ENCODE results near the gene METTL13.
"Not testable (repeated sequence)": the region's sequence is repeated elsewhere in the genome, so short reads cannot be mapped to it uniquely, and the experiment has no call there.

METTL13 gene

DNA sequence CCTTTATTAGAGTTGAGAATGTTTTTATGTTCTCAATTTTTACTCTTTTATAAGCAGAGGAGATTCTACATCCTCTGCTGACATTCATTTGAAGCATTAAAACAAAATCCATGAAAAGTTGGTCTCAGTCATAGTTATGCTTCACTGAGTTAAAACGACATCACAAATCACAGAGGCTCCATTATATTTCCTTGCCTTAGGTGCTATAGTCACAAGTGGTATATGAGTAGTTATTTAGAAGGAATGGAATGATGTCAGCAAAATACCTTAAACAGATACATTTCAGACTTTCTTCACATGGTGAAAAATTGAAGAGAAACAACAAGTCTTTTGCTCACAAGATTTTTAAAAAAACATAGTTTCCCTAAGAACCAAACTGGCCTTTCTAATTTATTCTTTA lies 11.7 kb upstream of the METTL13 start:
- DNase-seq (ENCODE audit: low spot score) = no peak

DNA sequence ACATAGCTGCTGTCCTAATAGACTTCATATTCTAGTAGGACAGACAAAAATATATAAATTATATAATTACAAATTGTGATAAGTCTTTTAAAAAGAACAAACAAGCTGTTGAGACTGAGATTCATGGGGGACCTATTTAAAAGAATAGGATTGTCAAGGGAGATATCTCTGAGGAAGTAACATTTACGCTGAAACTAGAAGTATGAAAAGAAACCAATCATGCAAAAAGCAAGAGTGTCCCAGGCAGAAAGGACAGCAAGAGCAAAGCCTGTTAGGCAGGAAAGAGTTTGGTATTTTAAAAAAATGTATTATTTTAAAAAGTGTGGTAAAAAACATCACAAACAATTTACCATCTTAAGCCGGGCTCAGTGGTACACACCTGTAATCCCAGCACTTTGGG lies 9.1 kb upstream of the METTL13 start:
- no peak for DNase-seq (ENCODE audit: low spot score)

DNA sequence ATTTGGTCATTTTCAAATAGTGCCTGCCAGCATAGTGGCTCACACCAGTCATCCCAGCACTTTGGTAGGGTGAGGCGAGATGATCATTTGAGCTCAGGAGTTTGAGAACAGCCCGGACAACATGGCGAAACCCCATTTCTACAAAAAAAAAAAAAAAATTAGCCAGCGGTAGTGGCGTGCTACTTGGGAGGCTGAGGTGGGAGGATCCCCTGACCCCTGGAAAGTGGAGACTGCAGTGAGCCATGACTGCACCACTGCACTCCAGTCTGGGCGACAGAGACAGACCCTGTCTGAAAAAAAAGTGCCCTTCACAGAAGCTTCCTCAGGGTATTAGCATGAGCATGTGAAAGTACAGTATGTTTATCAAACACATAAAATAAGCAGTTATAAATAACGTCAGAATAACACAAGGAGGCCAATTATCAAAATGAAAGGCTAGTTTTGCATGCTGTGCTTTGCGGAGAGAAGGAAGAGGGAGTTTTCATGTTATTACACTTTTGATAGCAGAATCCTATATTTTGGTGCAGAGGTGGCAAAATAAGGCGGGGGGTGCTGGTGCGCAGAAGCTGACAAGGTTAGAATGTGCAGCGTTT lies 781 bp upstream of the METTL13 start:
- DNase-seq (ENCODE audit: low spot score) = no peak

DNA sequence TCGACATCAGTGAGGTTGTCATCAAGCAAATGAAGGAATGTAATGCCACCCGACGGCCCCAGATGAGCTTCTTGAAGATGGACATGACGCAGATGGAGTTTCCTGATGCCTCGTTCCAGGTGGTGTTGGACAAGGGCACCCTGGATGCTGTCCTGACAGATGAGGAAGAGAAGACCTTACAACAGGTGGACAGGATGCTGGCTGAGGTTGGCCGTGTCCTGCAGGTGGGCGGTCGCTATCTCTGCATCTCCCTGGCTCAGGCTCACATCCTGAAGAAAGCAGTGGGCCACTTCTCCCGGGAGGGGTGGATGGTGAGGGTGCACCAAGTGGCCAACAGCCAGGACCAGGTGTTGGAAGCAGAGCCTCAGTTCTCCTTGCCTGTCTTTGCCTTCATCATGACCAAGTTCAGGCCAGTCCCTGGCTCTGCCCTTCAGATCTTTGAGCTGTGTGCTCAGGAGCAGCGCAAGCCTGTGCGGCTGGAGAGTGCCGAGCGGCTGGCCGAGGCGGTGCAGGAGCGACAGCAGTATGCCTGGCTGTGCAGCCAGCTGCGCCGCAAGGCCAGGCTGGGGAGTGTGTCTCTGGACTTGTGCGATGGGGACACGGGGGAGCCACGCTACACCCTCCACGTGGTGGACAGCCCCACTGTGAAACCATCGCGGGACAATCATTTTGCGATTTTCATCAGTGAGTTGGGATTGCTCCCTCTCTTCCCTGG lies 2.5 kb downstream of the METTL13 start:
- DNase-seq (ENCODE audit: low spot score) = no peak

DNA sequence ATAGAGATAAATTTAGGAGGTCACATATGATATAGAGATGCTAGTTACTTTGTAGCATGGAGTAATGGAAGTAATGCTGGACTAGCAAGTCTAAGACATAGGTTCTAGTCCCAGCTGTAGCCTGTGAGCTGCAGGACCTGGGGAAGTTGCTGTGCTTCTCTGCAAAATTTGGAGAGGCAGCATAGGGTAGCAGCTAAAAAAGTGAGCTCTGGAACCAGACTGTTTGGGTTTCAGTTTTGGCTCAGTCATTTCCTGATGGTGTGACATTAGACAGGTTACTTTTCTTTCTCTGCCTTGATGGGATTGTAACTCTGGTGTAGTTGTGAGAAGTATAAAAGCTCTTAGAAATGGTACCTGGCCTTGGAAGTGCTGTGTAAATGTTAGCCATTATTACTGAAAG lies 3.3 kb downstream of the METTL13 start:
- no peak for DNase-seq (ENCODE audit: low spot score)

DNA sequence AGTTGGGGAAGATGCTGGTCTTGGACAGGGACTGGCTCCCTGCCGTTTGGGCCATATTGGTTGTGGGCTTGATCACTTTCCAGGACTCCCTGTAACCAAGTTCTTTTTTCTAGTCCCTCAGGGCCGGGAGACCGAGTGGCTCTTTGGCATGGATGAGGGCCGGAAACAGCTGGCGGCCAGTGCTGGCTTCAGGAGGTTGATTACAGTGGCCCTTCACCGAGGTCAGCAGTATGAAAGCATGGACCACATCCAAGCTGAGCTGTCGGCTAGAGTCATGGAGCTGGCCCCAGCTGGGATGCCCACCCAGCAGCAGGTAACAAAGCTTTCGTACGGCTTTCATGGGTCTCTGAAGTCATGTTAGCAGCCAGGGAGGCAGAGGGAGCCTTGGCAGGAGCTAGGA lies 4.3 kb downstream of the METTL13 start:
- no peak for DNase-seq (ENCODE audit: low spot score)

DNA sequence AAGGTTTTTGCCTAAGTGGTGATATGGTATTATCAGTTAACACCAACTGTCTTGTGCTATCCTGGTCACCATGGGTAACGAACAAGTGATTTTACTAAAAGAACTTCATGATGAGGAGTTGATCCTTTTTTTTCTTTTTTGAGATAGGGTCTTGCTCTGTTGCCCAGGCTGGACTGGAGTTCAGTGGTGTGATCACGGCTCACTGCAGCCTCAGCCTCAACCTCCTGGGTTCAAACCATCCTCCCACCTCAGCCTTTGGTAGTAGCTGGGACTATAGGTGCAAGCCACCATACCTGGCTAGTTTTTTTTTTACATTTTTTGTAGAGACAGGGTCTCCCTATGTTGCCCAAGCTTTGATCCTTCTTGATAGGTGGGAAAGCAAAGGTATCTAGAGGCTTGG lies 5.1 kb downstream of the METTL13 start:
- DNase-seq (ENCODE audit: low spot score) = no peak

DNA sequence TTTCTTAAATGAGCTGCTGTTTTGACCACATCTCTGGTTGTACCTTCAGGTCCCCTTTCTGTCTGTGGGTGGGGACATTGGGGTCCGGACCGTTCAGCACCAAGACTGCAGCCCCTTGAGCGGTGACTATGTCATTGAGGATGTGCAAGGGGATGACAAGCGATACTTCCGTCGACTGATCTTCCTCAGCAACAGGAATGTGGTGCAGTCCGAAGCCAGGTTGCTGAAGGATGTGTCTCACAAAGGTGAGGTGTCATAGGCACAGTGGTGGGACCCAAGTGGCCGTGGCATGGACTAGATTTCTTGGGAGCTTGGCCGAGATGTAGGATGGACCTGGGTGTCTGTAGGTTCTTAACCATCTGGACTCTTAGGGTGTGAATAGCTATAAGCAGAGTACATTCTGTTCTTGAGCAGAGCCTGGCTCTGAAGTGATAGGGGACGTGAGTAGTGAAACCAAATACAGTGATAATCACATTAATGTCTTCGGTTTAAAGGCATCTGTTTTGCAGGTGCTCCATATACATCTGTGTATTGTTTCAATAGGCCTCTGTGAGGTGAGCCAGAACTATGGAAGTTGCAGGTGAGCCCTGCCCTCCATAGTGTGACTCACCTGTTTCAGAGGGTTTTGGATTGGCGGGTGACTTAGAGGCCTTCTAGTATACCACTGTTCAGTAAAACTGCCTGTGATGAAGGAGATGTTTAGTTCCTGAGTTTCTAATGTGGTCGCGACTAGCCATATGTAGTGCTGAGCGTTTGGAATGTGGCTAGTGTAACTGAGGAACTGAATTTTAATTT lies 6.4 kb downstream of the METTL13 start:
- no peak for DNase-seq (ENCODE audit: low spot score)

DNA sequence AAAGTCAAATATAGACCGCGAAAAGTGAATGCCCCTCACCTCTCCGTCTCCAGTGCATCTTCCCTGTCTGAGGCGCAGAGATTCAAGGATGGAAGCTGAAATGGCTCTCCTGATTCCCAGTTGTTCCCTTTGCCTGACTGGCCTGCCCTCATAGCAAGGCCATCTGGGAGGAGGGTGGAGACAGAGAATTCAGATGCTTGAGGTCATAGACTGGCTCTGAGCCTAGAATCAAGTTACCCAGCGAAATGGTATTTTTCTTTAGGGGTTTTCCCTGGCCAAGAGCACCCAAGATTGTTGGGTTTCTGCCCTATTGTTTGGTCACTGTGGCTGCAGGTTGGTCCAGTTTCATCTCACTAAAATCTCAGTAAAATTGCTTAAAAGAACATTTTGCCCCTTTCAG lies 7.2 kb downstream of the METTL13 start:
- DNase-seq (ENCODE audit: low spot score) = no peak

DNA sequence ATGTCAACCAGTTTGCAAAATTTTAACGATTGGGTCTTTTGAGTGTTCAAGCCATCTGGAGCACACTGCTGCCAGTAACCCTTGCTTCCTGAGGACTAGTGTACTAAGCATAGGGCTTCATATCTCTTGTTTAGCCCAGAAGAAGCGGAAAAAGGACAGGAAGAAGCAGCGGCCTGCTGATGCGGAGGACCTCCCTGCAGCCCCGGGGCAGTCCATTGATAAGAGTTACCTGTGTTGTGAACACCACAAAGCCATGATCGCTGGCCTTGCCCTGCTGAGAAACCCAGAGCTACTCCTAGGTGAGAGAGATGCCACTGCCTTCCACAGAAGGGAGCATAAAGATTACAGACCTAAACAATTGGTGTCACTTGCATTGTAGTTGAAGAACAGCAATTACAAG lies 8.9 kb downstream of the METTL13 start:
- DNase-seq (ENCODE audit: low spot score) = no peak

DNA sequence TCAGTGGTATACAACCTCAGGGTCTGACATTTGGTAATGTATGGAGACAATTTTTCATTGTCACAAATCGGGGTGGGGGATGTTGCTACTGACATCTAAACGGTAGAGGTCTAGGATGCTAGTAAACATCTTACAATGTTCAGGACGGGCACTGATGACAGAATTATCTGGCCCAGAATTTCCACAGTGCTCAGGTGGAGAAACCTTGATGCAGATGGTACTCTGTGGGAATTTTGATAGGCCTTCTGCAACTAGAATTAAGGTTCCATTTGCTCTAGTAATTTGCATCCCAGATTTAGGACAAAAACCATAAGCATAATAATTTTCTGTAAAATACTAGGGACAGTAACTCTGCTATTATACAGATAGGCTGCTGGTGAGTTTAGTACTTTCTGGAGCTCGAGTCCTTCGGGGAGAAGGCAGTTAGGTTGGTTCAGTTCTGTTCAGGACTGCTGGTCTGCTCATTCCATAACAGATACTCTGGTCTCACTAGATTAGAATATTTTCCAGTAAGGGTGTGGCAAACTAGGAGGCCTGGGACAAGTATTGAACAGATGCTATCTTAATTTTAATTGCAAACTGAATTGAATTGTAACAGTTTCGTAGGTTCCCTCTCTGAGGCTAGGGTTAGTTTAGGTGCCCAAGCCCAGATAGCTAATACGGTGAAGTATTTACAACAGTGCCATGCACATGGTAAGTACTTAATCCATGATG lies 11.4 kb downstream of the METTL13 start:
- DNase-seq (ENCODE audit: low spot score) = no peak

DNA sequence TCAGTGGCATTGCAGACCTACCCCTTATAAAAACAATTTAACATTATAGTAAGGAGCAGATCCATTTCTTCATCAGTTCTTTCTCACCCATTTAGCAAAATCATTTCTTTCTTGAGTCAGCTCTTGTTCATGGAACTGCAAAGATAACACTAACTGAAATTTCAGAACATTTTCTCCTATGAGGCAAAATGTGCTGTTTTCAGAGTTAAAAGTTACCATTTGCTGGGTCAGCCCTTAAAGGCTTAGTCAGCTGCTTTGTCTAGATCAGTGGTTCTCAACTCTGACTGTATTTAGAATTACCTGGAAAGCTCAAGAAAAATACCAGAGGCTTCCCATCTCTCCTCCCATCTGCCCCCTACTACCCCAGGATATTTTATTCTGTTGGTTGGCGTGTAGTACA lies 12.2 kb downstream of the METTL13 start:
- no peak for DNase-seq (ENCODE audit: low spot score)

DNA sequence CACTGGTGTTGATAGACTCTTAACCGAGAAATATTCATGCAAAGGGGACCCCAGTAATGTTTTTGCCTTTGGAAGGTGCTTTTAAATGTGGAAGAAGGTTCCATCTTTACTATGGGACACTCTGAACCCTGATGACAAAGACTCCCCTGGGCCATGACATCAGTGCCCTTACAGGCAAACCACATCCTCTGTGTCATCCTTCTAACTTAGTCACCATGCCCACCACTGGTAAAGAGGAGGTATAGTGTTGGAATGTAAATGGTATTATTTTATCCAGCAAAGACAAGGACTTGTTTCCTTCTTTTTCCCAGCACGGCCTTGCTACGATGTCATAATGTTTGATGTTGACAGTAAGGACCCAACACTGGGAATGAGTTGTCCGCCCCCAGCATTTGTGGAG lies 12.6 kb downstream of the METTL13 start:
- no peak for DNase-seq (ENCODE audit: low spot score)

DNA sequence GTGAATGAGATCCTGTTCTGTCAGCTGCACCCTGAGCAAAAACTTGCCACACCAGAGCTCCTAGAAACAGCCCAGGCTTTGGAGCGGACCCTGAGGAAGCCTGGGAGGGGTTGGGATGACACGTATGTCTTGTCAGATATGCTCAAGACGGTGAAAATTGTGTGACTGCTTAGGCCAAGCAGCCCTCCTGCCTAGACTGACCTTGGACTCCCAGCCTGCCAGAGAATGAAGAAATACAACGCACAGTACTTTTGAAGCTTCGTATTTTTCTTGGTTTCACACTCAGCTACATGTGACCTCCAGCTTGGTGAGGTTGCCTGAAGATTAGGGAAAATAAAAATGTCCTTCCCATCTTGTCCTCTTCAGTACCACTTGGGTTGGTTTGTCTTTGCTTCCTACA lies 15.1 kb downstream of the METTL13 start:
- DNase-seq (ENCODE audit: low spot score) = no peak

DNA sequence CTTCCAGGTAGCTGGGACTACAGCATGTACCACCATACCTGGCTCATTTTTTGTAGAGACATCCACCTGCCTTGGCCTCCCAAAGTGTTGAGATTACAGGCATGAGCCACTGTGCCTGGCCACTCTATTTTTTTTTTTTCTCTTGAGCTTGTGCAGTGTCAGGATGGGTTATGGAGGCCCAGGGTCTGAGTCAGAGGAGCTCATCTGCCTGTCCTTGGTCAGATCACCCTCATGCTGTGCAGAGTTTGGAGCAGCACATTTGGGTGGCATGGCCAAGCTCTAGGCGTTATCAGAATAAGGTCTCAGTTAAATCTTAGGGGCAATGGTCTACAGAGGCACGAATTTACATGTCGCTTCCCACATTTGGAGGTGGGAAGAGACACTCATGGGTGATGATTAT lies 16.9 kb downstream of the METTL13 start:
- no peak for DNase-seq (ENCODE audit: low spot score)

DNA sequence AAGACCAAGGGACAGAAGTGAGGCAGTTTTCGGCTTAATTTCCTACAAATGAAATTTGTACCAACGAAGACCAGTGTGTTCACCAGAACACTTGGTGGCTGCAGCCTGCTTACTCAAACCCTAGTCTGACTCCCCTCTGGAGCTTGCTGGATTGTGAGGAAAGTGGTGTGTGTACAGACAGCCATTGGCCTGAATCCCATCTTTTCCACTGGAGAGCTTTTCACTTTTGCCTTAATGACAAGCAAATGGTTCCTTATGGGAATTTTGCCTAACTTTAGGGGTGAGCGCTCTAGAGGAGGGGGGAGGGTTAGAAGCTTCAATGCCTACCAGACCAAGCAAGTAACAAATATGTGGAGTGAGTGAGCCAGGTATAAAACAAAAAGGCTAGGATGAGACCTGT lies 17.3 kb downstream of the METTL13 start:
- DNase-seq (ENCODE audit: low spot score) = no peak

DNA sequence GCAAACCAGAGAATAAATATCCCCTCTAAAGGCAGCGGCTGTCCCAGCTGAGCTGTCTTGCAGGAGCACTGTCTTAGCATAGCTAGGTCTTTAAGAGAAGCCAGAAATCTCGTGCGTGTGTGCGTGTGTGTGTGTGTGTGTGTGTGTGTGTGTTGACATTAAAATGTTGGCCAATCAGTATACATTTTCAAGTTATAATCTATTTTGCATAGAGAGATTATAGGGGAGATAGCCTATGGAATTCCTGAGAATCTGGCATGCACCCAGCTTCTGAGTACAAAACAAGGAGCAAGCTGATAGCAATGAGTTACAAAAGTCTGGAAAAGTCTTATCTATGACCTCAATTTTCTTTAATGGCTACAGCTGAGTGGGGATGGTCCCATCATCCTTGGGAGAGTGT lies 17.7 kb downstream of the METTL13 start:
- no peak for DNase-seq (ENCODE audit: low spot score)

DNA sequence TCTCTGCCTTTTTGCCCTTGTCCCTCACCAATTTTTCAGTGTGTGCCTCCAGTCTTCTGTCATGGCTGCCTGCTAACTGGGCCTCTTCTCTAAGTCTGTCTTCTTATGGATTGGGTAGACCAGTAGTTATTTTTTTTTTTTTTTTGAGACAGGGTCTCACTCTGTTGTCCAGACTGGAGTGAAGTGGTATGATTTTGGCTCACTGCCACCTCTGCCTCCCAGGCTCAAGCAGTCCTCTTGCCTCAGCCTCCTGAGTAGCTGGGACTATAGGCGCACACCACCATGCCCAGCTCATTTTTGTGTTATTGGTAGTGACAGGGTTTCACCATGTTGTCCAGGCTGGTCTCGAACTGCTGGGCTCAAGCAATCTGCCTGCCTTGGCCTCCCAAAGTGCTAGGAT lies 18.2 kb downstream of the METTL13 start:
- not testable (repeated sequence) for DNase-seq (ENCODE audit: low spot score)

DNA sequence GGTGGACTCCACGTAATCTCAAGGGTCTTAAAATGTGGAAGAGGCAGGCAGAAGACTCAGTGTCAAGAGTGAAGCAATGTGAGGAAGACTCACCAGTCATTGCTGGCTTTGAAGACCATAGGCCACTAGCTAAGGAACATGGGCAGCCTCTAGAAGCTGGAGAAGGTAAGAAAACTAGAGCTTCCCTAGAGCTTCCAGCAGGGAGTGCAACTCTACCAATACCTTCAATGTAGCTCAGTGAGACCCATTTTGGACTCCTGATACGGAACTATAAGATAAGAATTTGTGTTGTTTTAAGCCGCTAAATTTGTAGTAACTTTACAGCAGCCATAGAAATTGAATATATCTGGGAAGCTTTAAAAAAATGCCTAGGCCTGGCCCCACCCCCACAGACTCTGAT lies 18.9 kb downstream of the METTL13 start:
- DNase-seq (ENCODE audit: low spot score) = no peak

DNA sequence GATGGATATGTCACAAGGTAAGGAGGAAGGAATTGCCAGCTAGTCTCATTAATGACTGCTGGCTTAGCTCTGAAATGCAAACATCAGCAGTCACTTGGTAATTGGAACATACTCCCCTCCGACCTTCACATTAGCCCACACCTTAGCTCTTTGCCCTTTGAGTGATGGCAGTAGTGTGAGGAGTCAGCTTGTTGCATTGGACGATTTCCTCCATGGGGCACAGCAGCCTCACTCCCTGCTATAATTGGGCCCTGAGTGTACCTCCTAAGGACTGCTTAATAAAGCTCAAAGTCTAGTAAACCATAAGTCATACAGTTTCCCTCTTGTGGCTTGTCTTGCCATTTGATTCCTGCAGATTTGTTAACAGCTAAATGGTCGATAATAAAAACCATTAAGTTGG lies 19.4 kb downstream of the METTL13 start:
- no peak for DNase-seq (ENCODE audit: low spot score)

DNA sequence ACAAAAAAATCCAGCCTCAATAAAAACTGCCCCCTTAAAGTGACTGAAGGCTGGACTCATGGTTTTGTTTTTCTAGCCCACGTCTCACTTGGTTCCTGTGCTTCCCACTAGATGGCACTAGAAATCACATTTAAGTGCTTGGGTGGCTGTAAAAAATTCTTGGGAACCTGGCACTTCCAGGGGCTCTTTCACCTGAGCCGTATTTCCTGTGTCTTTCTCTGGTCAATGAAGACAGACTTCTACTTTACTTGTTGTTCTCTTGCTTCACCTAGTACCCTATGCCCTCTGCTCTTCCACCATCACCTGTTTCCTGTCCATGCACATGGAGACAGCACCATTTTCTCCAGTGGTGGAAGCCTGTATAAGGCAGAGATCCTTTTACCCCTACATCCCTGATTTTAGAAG lies 20.0 kb downstream of the METTL13 start:
- DNase-seq (ENCODE audit: low spot score) = peak; percentile 67

DNA sequence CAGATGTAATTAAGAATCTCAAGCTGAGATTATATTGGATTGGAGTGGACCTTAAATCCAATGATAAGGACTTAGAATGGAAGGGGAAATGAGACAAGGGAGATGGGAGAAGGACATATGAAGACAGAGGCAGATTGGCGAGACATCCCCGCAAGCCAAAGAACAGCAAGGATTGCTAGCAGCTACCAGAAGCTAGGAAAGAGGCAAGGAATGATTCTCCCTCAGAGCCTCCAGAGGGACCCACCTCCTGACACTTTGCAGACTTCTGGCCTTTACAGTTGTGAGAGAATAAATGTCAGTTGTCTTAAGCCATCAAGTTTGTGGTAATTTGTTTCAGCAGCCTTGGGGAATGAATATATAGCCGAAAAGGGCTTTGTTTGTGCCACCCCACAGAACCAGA lies 20.7 kb downstream of the METTL13 start:
- no peak for DNase-seq (ENCODE audit: low spot score)

DNA sequence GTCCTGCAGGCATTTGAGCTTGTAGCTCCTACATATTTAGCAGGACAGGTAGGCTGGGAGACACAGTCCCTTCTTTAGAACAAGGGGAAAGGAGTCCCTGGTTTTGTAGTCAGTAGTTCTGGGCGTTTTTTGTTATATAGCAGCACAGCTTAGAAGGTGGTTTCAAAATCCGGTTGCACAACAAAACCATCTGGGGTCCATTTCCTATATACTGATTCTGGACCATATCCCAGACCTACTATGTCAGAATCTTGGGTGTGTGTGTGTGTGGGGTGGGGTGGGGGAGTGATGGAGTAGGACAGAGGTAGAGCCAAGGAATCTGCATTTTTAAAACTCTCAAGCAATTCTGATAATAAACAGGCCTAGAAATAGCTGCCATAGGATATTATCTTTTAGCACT lies 21.6 kb downstream of the METTL13 start:
- DNase-seq (ENCODE audit: low spot score) = no peak
